ENCODE results near the gene DEPP1. TPM values are rescaled to one million over a fixed set of nuclear protein-coding genes. Genes with fewer than 3 reads are reported as not detected.
A peak's percentile ranks its signal among the peaks of the same experiment; 100 is the strongest.

Gene DEPP1
- total and polyA plus RNA-seq, 2 donors (not counting 1 experiment from before 2014, with no cell fraction given), result not detected

- peak overlapping the region; percentile 95 for H2AFZ ChIP-seq (ENCODE audit: insufficient read depth, low read depth, low read length, poor library complexity, severe bottlenecking)
Observed at GRCh38 chr10:44974628-44975430, 3.8 kb downstream of the DEPP1 start.

More at GRCh38 chr10:44974628-44975430, 3.8 kb downstream of the DEPP1 start:
- 5% methylated on average over 42 of the region's 46 CpGs for WGBS (ENCODE audit: insufficient coverage)
- peaks cover 20 to 37% of the 10 kb centered on the region in 2 donors for H3K4me1 ChIP-seq (ENCODE audit: control insufficient read depth in 2 of 2, insufficient read depth in 2 of 2, low read length in 2 of 2)
- Mint-ChIP-seq H3K27me3 (no peaks in the 10 kb centered on the region), H3K4me1 (peaks cover 27% of the 10 kb centered on the region), H3K4me3 (peak overlapping the region; percentile 86), H3K27ac (peak overlapping the region; percentile 73), H3K9me3 (ENCODE audit: insufficient read depth) (no peaks in the 10 kb centered on the region)
- H3K9ac ChIP-seq (ENCODE audit: low read length), result peak overlapping the region; percentile 73
- no peaks in the 10 kb centered on the region for H3K9me3 ChIP-seq (ENCODE audit: control extremely low read depth in 1 of 3, control insufficient read depth in 2 of 3, insufficient read depth in 1 of 3, low read length in 2 of 3)
- TF ChIP-seq EZH2 (IDR thresholded peaks at IDR 0.05; ENCODE audit: borderline replicate concordance, insufficient read depth, low read depth, low read length, poor library complexity, severe bottlenecking) (no peak), CTCF (IDR thresholded peaks at IDR 0.05) (peak; percentile 97)
- peak; percentile 96 for ATAC-seq (ENCODE audit: low read depth)
- no peak overlapping the region for H3K27ac ChIP-seq (ENCODE audit: low read length in 2 of 2)
- H3K4me3 ChIP-seq (ENCODE audit: control extremely low read depth in 1 of 5, extremely low read depth in 1 of 5, insufficient read depth in 1 of 5, low read depth in 2 of 5, low read length in 4 of 5), result peak overlapping the region; percentile 31 to 70 (median 50)
- intact Hi-C loops (cut with micrococcal nuclease), result loop anchor here (1.0 to 5.0 kb wide), 6 partner anchors 9 to 1302 kb away; partner anchors contain the start of genes RASSF4 and ZNF22
- H3K4me2 ChIP-seq (replicated peaks; ENCODE audit: low read depth, low read length, poor library complexity, severe bottlenecking), result peak overlapping the region; percentile 94
- ChIA-PET CTCF (interaction anchor here (0.7 to 9.0 kb wide), 5 partner anchors 10 to 78 kb away, joined by 3 to 93 read pairs (median 24); no protein-coding TSS in a partner anchor), POLR2A (interaction anchor here (0.6 kb wide), 1 partner anchor 45 kb away, joined by 3 read pairs; no protein-coding TSS in a partner anchor)
- H3K27me3 ChIP-seq (replicated peaks in 1 of 4; ENCODE audit: control extremely low read depth in 1 of 4, control insufficient read depth in 3 of 4, insufficient read depth in 4 of 4, low read length in 3 of 4), result peaks cover 0 to 9% (median 0%) of the 10 kb centered on the region in 4 experiments
- H4K20me1 ChIP-seq (ENCODE audit: control insufficient read depth, insufficient read depth, low read length, poor library complexity, severe bottlenecking), result no peaks in the 10 kb centered on the region
- no peaks in the 10 kb centered on the region for H3K36me3 ChIP-seq (replicated peaks in 1 of 2; ENCODE audit: control extremely low read depth in 1 of 2, control insufficient read depth in 1 of 2, extremely low read depth in 1 of 2, insufficient read depth in 2 of 2, low read length in 1 of 2)
- peak; percentile 79 for DNase-seq
- no peaks in the 10 kb centered on the region for H3K79me2 ChIP-seq (ENCODE audit: control insufficient read depth, insufficient read depth, low read length)
